ENCODE data around the gene KIAA1671. TPM values are rescaled to one million over a fixed set of nuclear protein-coding genes. Genes with fewer than 3 reads are reported as not detected.

KIAA1671 gene
- polyA plus RNA-seq, 1 donor from 2014 or later, result 3.0 TPM

DNA sequence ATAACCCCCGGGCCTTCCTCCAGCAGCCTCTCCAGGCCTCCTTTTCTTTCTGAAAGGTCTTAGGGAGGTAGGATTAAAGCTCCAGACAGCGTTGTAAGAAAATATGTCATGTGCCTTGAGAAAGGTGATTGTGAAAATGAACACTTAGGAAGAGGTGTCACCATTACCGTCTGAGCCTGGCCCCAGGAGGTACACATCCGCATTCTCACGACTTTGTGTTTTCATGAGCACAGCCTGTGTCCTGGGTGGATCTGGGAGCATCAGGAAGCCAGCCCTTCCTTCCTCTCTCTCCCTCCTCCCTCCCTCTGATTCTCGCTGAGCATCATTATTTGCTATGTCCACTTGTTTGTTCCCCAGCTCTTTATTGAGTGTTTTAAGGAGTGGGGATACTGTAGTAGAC, 142.1 kb downstream of the KIAA1671 start:
- Histone ChIP-seq H3K4me3 (ENCODE audit: low read length) (no peak overlapping the region), H2AFZ (ENCODE audit: low read depth, low read length) (no peak overlapping the region), H3K27ac (ENCODE audit: low read length) (peak overlapping the region; percentile 3), H3K4me2 (ENCODE audit: low read length) (no peak overlapping the region), H3K27me3 (ENCODE audit: insufficient read depth, low read depth, low read length) (no peaks in the 10 kb centered on the region), H4K20me1 (ENCODE audit: insufficient read depth) (no peaks in the 10 kb centered on the region), H3K9me3 (ENCODE audit: low read length) (no peaks in the 10 kb centered on the region), H3F3A (ENCODE audit: insufficient read depth, low read length, poor library complexity, severe bottlenecking) (no peaks in the 10 kb centered on the region), H3K9ac (ENCODE audit: low read length) (no peak overlapping the region), H3K9me2 (ENCODE audit: insufficient read depth, low read length) (no peaks in the 10 kb centered on the region), H3K79me2 (replicated peaks; ENCODE audit: insufficient read depth, low read length) (no peaks in the 10 kb centered on the region), H3K36me3 (ENCODE audit: insufficient read depth, low read length) (no peaks in the 10 kb centered on the region)
- TF ChIP-seq POLR2AphosphoS5 (IDR thresholded peaks at IDR 0.05), result peak; percentile 69
- TF ChIP-seq, protein P1, sequence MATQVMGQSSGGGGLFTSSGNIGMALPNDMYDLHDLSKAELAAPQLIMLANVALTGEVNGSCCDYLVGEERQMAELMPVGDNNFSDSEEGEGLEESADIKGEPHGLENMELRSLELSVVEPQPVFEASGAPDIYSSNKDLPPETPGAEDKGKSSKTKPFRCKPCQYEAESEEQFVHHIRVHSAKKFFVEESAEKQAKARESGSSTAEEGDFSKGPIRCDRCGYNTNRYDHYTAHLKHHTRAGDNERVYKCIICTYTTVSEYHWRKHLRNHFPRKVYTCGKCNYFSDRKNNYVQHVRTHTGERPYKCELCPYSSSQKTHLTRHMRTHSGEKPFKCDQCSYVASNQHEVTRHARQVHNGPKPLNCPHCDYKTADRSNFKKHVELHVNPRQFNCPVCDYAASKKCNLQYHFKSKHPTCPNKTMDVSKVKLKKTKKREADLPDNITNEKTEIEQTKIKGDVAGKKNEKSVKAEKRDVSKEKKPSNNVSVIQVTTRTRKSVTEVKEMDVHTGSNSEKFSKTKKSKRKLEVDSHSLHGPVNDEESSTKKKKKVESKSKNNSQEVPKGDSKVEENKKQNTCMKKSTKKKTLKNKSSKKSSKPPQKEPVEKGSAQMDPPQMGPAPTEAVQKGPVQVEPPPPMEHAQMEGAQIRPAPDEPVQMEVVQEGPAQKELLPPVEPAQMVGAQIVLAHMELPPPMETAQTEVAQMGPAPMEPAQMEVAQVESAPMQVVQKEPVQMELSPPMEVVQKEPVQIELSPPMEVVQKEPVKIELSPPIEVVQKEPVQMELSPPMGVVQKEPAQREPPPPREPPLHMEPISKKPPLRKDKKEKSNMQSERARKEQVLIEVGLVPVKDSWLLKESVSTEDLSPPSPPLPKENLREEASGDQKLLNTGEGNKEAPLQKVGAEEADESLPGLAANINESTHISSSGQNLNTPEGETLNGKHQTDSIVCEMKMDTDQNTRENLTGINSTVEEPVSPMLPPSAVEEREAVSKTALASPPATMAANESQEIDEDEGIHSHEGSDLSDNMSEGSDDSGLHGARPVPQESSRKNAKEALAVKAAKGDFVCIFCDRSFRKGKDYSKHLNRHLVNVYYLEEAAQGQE (IDR thresholded peaks at IDR 0.05; ENCODE audit: borderline replicate concordance), result peak; percentile 88
- no peak for TF ChIP-seq MXI1 (conservative IDR thresholded peaks at IDR 0.05; ENCODE audit: poor library complexity, severe bottlenecking)

DNA sequence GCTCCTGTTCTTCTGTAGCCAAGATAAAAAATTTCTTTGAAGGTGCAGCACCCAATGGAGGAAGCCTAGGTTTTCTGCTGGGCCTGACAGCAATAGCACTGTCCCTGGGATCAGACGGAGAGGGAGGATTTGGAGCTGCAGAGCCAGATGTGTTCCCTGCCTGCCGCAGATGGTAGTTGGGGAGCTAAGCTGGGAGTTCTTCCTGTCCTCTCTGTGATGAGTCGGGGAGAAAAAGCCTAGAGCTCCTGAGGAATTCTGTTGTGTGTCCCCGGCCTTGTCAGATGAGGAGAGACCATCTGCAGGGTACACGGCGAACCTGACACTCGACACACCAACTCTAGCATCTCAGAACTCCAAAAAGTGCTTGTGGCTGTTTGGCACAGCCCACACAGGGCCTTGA, 143.4 kb downstream of the KIAA1671 start:
- no peak overlapping the region for H3K27ac ChIP-seq (ENCODE audit: low read length)
- H3K9ac ChIP-seq (ENCODE audit: low read length), result no peak overlapping the region
- H2AFZ ChIP-seq (ENCODE audit: low read depth, low read length), result no peak overlapping the region
- H3F3A ChIP-seq (ENCODE audit: insufficient read depth, low read length, poor library complexity, severe bottlenecking), result no peaks in the 10 kb centered on the region
- H3K4me3 ChIP-seq (ENCODE audit: low read length), result no peak overlapping the region
- H3K4me2 ChIP-seq (ENCODE audit: low read length), result no peak overlapping the region
- no peaks in the 10 kb centered on the region for H3K27me3 ChIP-seq (ENCODE audit: insufficient read depth, low read depth, low read length)
- H3K9me3 ChIP-seq (ENCODE audit: low read length), result no peaks in the 10 kb centered on the region
- TF ChIP-seq SMC3 (conservative IDR thresholded peaks at IDR 0.05; ENCODE audit: poor library complexity) (no peak), EZH2 (IDR thresholded peaks at IDR 0.05; ENCODE audit: borderline replicate concordance, insufficient read depth, low read length, poor library complexity, severe bottlenecking) (no peak), TAF1 (IDR thresholded peaks at IDR 0.05; ENCODE audit: low read depth) (no peak)
- no peaks in the 10 kb centered on the region for H4K20me1 ChIP-seq (ENCODE audit: insufficient read depth)
- H3K9me2 ChIP-seq (ENCODE audit: insufficient read depth, low read length), result no peaks in the 10 kb centered on the region
- no peaks in the 10 kb centered on the region for H3K36me3 ChIP-seq (ENCODE audit: insufficient read depth, low read length)
- H3K79me2 ChIP-seq (replicated peaks; ENCODE audit: insufficient read depth, low read length), result no peaks in the 10 kb centered on the region

DNA sequence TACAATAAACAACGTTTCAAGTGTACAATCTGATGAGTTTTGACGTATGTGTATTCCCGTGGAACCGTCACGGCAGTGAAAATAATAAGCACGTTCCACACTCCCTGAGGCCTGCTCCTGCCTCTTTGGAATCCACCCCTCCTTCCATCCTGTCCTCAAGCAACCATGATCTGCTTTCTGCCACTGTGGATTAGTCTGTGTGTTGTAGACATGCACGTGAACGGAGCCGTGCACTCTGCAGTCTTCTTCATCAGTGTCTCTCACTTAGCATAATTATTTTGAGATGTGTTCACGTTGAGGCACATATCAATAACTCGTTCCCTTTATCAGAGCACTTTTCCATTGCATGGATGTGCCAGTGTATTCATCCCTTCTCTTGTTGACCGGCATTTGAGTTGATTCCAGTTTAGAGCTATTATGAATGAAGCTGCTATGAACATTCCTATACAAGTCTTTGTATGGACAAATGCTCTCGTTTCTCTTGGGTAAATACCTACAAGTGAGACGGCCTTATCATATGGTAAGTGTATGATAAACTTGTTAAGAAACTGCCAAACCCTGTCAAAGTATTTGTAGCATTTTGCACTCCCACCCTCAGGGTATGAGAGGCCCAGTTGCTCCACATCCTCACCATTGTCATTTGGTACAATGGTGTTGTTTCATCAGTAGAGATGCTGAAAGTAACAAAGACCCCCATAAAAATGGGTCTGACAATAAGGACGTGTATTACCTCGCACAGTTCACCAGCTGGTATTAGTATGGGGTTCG, 144.3 kb downstream of the KIAA1671 start:
- H3K9me2 ChIP-seq (ENCODE audit: insufficient read depth, low read length), result no peaks in the 10 kb centered on the region
- no peaks in the 10 kb centered on the region for H3F3A ChIP-seq (ENCODE audit: insufficient read depth, low read length, poor library complexity, severe bottlenecking)
- no peak overlapping the region for H2AFZ ChIP-seq (ENCODE audit: low read depth, low read length)
- H4K20me1 ChIP-seq (ENCODE audit: insufficient read depth), result no peaks in the 10 kb centered on the region
- H3K79me2 ChIP-seq (replicated peaks; ENCODE audit: insufficient read depth, low read length), result no peaks in the 10 kb centered on the region
- no peaks in the 10 kb centered on the region for H3K27me3 ChIP-seq (ENCODE audit: insufficient read depth, low read depth, low read length)
- H3K9ac ChIP-seq (ENCODE audit: low read length), result no peak overlapping the region
- no peaks in the 10 kb centered on the region for H3K9me3 ChIP-seq (ENCODE audit: low read length)
- no peak overlapping the region for H3K27ac ChIP-seq (ENCODE audit: low read length)
- no peak overlapping the region for H3K4me3 ChIP-seq (ENCODE audit: low read length)
- no peak for TF ChIP-seq EZH2 (IDR thresholded peaks at IDR 0.05; ENCODE audit: borderline replicate concordance, insufficient read depth, low read length, poor library complexity, severe bottlenecking)
- no peak for TF ChIP-seq POLR2AphosphoS5 (IDR thresholded peaks at IDR 0.05)
- TF ChIP-seq EP300 (conservative IDR thresholded peaks at IDR 0.05; ENCODE audit: poor library complexity, severe bottlenecking), result no peak
- TF ChIP-seq SMC3 (conservative IDR thresholded peaks at IDR 0.05; ENCODE audit: poor library complexity), result no peak
- TF ChIP-seq, protein P2, sequence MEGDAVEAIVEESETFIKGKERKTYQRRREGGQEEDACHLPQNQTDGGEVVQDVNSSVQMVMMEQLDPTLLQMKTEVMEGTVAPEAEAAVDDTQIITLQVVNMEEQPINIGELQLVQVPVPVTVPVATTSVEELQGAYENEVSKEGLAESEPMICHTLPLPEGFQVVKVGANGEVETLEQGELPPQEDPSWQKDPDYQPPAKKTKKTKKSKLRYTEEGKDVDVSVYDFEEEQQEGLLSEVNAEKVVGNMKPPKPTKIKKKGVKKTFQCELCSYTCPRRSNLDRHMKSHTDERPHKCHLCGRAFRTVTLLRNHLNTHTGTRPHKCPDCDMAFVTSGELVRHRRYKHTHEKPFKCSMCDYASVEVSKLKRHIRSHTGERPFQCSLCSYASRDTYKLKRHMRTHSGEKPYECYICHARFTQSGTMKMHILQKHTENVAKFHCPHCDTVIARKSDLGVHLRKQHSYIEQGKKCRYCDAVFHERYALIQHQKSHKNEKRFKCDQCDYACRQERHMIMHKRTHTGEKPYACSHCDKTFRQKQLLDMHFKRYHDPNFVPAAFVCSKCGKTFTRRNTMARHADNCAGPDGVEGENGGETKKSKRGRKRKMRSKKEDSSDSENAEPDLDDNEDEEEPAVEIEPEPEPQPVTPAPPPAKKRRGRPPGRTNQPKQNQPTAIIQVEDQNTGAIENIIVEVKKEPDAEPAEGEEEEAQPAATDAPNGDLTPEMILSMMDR (IDR thresholded peaks at IDR 0.05; ENCODE audit: poor library complexity, severe bottlenecking), result no peak
- no peak overlapping the region for H3K4me2 ChIP-seq (ENCODE audit: low read length)
- no peaks in the 10 kb centered on the region for H3K36me3 ChIP-seq (ENCODE audit: insufficient read depth, low read length)
